Gastroesophageal sphincter (tissue), 4 donors: ENCODE results near the gene MINDY3. TPM values are rescaled to one million over a fixed set of nuclear protein-coding genes. Genes with fewer than 3 reads are reported as not detected.
A peak's percentile ranks its signal among the peaks of the same experiment; 100 is the strongest.

Experiments used
- ATAC-seq: fragments of 150-250 bp; one replicate; pipeline ENCODE4 v1.9.1; 2016; ENCODE audit warnings: mild to moderate bottlenecking, moderate library complexity
- H3K27ac ChIP-seq, 4 donors: fragments of 200-600 bp; sonication (generic) in 3 of 4; 1 replicate in 3 of 4; 2 replicates in 1 of 4; pipeline ENCODE4 v1.5.1; 2016 to 2019
- H3K27me3 ChIP-seq: fragments of 200-600 bp; sonication (generic); one replicate; pipeline ENCODE4 v1.5.1; 2019
- H3K36me3 ChIP-seq, 2 donors: fragments of 200-600 bp; sonication (generic); one replicate each; pipeline ENCODE4 v1.5.1; 2019; ENCODE audit warnings: control low read depth in 1 of 2
- H3K4me1 ChIP-seq, 3 donors: fragments of 200-600 bp; sonication (generic); 1 replicate in 2 of 3; 2 replicates in 1 of 3; pipeline ENCODE4 v1.5.1; 2016 to 2019; ENCODE audit warnings: control low read depth in 2 of 3
- H3K4me3 ChIP-seq, 2 donors: fragments of 200-600 bp; sonication (generic); one replicate each; pipeline ENCODE4 v1.5.1; 2019; ENCODE audit warnings: mild to moderate bottlenecking in 1 of 2, moderate library complexity in 1 of 2
- H3K9me3 ChIP-seq, 3 donors: fragments of 200-600 bp; sonication (generic); one replicate each; pipeline ENCODE4 v1.5.1; 2017 to 2019; ENCODE audit warnings: control low read depth in 2 of 3
- CTCF ChIP-seq, 4 experiments: fragments of 200-600 bp in 2 of 4; fragments of 450-650 bp in 2 of 4; sonication (generic) in 1 of 4; IDR thresholded peaks; one replicate each; pipeline ENCODE4 v1.5.1; 2017 to 2019; ENCODE audit warnings: antibody characterized with exemption in 4 of 4, mild to moderate bottlenecking in 2 of 4, moderate library complexity in 2 of 4
- EP300 ChIP-seq: sonication (generic); formaldehyde crosslinking; IDR thresholded peaks from one replicate; pipeline ENCODE4 v1.6.1; 2017; ENCODE audit warnings: antibody characterized with exemption, mild to moderate bottlenecking
- POLR2A ChIP-seq, 2 donors: fragments of 450-650 bp; IDR thresholded peaks; one replicate each; pipeline ENCODE4 v1.6.1; 2017; ENCODE audit warnings: antibody characterized with exemption in 2 of 2, mild to moderate bottlenecking in 2 of 2, moderate library complexity in 1 of 2
- POLR2AphosphoS5 ChIP-seq: sonication (generic); formaldehyde crosslinking; IDR thresholded peaks from one replicate; pipeline ENCODE4 v1.6.1; 2017; ENCODE audit warnings: antibody characterized with exemption
- WGBS, 2 donors: methylation state at CpG; one replicate each; pipeline ENCODE4 v1.1.5; 2018; ENCODE audit warnings: low coverage in 1 of 2; 5-methylcytosine and 5-hydroxymethylcytosine counted together
- total RNA-seq, 4 donors: library from RNA; depleted of rRNA; stranded (reverse); fragments of >200 nt; gene quantifications; one replicate each; pipeline ENCODE4 v1.1.0, GENCODE V29; 2016

Gene MINDY3
- total RNA-seq, 4 donors from 2014 or later: 21.8 to 93.6 (median 36.7) TPM

GRCh38 chr10:15841696-15842095 lies 18.6 kb downstream of the MINDY3 start:
- ATAC-seq: no peak
- Histone ChIP-seq H3K27me3 (no peaks in the 10 kb centered on the region), H3K27ac (no peak overlapping the region), H3K36me3 (no peaks in the 10 kb centered on the region), H3K4me3 (no peak overlapping the region), H3K4me1 (peaks cover 0 to 31% (median 0%) of the 10 kb centered on the region in 3 donors), H3K9me3 (no peaks in the 10 kb centered on the region)
- WGBS, 2 donors: 76 to 78% methylated on average over 3 of the region's 3 CpGs
- TF ChIP-seq CTCF (IDR thresholded peaks at IDR 0.05): no peak
- no peak for TF ChIP-seq POLR2A (IDR thresholded peaks at IDR 0.05)
- no peak for TF ChIP-seq EP300
- no peak for TF ChIP-seq POLR2AphosphoS5

GRCh38 chr10:15836807-15837206 lies 23.5 kb downstream of the MINDY3 start:
- H3K4me3 ChIP-seq: no peak overlapping the region
- ATAC-seq: no peak
- no peaks in the 10 kb centered on the region for H3K9me3 ChIP-seq
- TF ChIP-seq CTCF (IDR thresholded peaks at IDR 0.05) (no peak), POLR2A (IDR thresholded peaks at IDR 0.05) (no peak), POLR2AphosphoS5 (no peak), EP300 (no peak)
- no peaks in the 10 kb centered on the region for H3K27me3 ChIP-seq
- no peak overlapping the region for H3K27ac ChIP-seq
- peaks cover 0 to 6% (median 0%) of the 10 kb centered on the region in 3 donors for H3K4me1 ChIP-seq
- H3K36me3 ChIP-seq: peaks cover 0 to 19% of the 10 kb centered on the region in 2 donors
- WGBS, 2 donors: 70 to 74% methylated on average over 4 of the region's 4 CpGs

GRCh38 chr10:15829495-15829894 lies 30.8 kb downstream of the MINDY3 start:
- 63 to 78% methylated on average over 4 of the region's 4 CpGs for WGBS, 2 donors
- peaks cover 0 to 14% (median 3%) of the 10 kb centered on the region in 3 donors for H3K4me1 ChIP-seq
- ATAC-seq: no peak
- H3K27me3 ChIP-seq: no peaks in the 10 kb centered on the region
- H3K4me3 ChIP-seq: no peak overlapping the region
- no peaks in the 10 kb centered on the region for H3K9me3 ChIP-seq
- H3K27ac ChIP-seq: peak overlapping the region in 1 of 4 donors; percentile 34
- peaks cover 0 to 49% of the 10 kb centered on the region in 2 donors for H3K36me3 ChIP-seq
- TF ChIP-seq POLR2A (IDR thresholded peaks at IDR 0.05) (no peak), POLR2AphosphoS5 (no peak), EP300 (no peak), CTCF (IDR thresholded peaks at IDR 0.05) (no peak)

- Histone ChIP-seq H3K4me1 (peaks cover 0 to 17% (median 3%) of the 10 kb centered on the region in 3 donors), H3K27me3 (no peaks in the 10 kb centered on the region), H3K9me3 (no peaks in the 10 kb centered on the region), H3K4me3 (no peak overlapping the region), H3K36me3 (peaks cover 0 to 28% of the 10 kb centered on the region in 2 donors), H3K27ac (no peak overlapping the region)
- no peak for TF ChIP-seq POLR2A (IDR thresholded peaks at IDR 0.05)
- peak; percentile 37 to 66 (median 62) for TF ChIP-seq CTCF (IDR thresholded peaks at IDR 0.05)
- WGBS, 2 donors: 32 to 60% methylated on average over 1 of the region's 1 CpG
- ATAC-seq: no peak
Observed at GRCh38 chr10:15824498-15824897, 35.8 kb downstream of the MINDY3 start.

- no peak for ATAC-seq
- Histone ChIP-seq H3K27me3 (no peaks in the 10 kb centered on the region), H3K36me3 (peaks cover 0 to 27% of the 10 kb centered on the region in 2 donors), H3K27ac (no peak overlapping the region), H3K9me3 (no peaks in the 10 kb centered on the region), H3K4me1 (peaks cover 0 to 17% (median 0%) of the 10 kb centered on the region in 3 donors), H3K4me3 (no peak overlapping the region)
- TF ChIP-seq EP300: no peak
- no peak for TF ChIP-seq POLR2AphosphoS5
- no peak for TF ChIP-seq CTCF (IDR thresholded peaks at IDR 0.05)
- no peak for TF ChIP-seq POLR2A (IDR thresholded peaks at IDR 0.05)
- 30 to 71% methylated on average over 1 to 4 of the region's 4 CpGs for WGBS, 2 donors
Observed at GRCh38 chr10:15822131-15822530, 38.2 kb downstream of the MINDY3 start.
